HepG2 (cell line): Measurements from ENCODE around the gene TNXB.

Experiments used
- ATRX ChIP-seq: sonication (generic); formaldehyde crosslinking; IDR thresholded peaks from 2 replicates; pipeline ENCODE4 v1.4.0; 2020; ENCODE audit warnings: missing genetic modification reagents, borderline replicate concordance
- CBX5 ChIP-seq: sonication (generic); formaldehyde crosslinking; IDR thresholded peaks from 2 replicates; pipeline ENCODE4 v1.4.0; 2020; ENCODE audit warnings: missing genetic modification reagents, borderline replicate concordance
- CTCF ChIP-seq: sonication (generic); formaldehyde crosslinking; IDR thresholded peaks from 2 replicates; pipeline ENCODE4 v1.5.0; 2020; ENCODE audit warnings: mild to moderate bottlenecking, missing genetic modification reagents, moderate library complexity
- IKZF1 ChIP-seq: fragments of 450-650 bp; IDR thresholded peaks from 2 replicates; pipeline ENCODE4 v1.7.1; 2016
- KDM1A ChIP-seq: IDR thresholded peaks from 2 replicates; pipeline ENCODE4 v1.6.1; 2016; ENCODE audit warnings: missing compliant biosample characterization
- MAFK ChIP-seq, 2 experiments: IDR thresholded peaks in 1 of 2; conservative IDR thresholded peaks in 1 of 2; 2 replicates each; pipeline ENCODE4 v1.6.1; 2011; ENCODE audit warnings: improper control_type of control experiment in 2 of 2, low read length in 2 of 2
- MXI1 ChIP-seq: IDR thresholded peaks from 3 replicates; pipeline ENCODE4 v1.6.1; 2012; ENCODE audit warnings: low read depth, low read length, inconsistent platforms, borderline replicate concordance
- SMAD3 ChIP-seq: sonication (generic); formaldehyde crosslinking; IDR thresholded peaks from 2 replicates; pipeline ENCODE4 v1.4.0; 2020; ENCODE audit warnings: missing genetic modification reagents
- TEF ChIP-seq: sonication (generic); formaldehyde crosslinking; IDR thresholded peaks from 2 replicates; pipeline ENCODE4 v1.5.0; 2020; ENCODE audit warnings: missing genetic modification reagents
- ZBTB8A ChIP-seq: sonication (generic); formaldehyde crosslinking; IDR thresholded peaks from 2 replicates; pipeline ENCODE4 v1.4.0; 2020; ENCODE audit warnings: mild to moderate bottlenecking, low read depth, missing genetic modification reagents, borderline replicate concordance

- TF ChIP-seq CBX5 (CRISPR knock-in tag), result no peak
- no peak for TF ChIP-seq KDM1A (CRISPR knock-in tag)
- no peak for TF ChIP-seq MAFK (conservative IDR thresholded peaks at IDR 0.05 in 1 of 2, IDR thresholded peaks at IDR 0.05 in 1 of 2; ENCODE audit: low read length in 2 of 2)
- TF ChIP-seq MXI1, result no peak
- no peak for TF ChIP-seq IKZF1
- no peak for TF ChIP-seq ATRX
- TF ChIP-seq CTCF (CRISPR knock-in tag), result no peak
- no peak for TF ChIP-seq ZBTB8A (CRISPR knock-in tag)
- TF ChIP-seq SMAD3 (CRISPR knock-in tag), result no peak
- TF ChIP-seq TEF, result no peak
These were observed 24.6 kb upstream of the TNXB start for GRCh38 chr6:32133786-32134185.
